AG20443 (cell line): ENCODE data around the gene SPPL2A.
"Not testable (repeated sequence)": the region's sequence is repeated elsewhere in the genome, so short reads cannot be mapped to it uniquely, and the experiment has no call there.

Experiments used
- DNase-seq: peaks from one replicate; pipeline ENCODE4 v3.0.0; 2012; ENCODE audit warnings: low spot score, mixed read lengths

The SPPL2A gene

GRCh38 chr15:50767332-50767861 is 1.9 kb upstream of the SPPL2A start:
- no peak for DNase-seq

- DNase-seq = no peak
Measured at GRCh38 chr15:50764461-50765194, 878 bp downstream of the SPPL2A start.

DNA sequence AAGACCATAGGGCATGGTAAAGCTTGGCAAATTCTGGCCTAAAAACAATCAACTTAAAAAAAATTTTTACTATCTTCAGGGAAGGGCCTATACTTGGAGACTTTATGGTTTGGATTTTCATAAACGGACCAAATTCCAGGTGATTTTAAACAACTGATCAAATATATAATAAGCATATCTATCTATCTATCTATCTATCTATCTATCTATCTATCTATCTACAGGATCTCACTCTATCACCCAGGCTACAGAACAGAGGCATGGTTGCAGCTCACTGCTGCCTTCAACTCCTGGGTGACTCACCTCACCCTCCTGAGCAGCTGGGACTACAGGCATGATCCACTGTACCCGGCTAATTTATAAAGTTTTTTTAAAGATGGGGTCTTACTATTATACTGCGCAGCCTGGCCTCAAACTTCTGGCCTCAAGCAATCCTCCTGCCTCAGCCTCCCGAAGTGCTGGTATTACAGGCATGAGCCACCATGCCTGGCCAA is 6.7 kb downstream of the SPPL2A start:
- DNase-seq = no peak

DNA sequence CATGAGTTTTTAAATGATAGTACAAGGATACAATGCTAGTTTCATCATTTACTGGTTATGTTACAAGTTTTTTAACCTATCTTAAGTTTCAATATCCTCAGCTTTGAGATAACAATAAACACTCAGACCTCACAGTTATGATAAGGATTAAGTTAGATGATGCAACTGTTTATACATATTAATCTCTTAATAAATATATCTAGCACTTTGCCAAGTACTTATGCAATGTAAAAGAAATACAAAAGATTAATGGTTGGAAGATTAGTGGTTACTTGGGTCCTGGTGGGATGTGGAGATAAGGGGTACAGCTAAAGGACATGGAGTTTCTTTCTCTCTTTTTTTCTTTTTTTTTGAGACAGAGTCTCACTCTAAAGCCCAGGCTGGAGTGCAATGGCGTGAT is 12.0 kb downstream of the SPPL2A start:
- no peak for DNase-seq

- DNase-seq = no peak
Measured at GRCh38 chr15:50751394-50751793, 14.1 kb downstream of the SPPL2A start.

GRCh38 chr15:50750227-50750705 is 15.2 kb downstream of the SPPL2A start:
- DNase-seq = no peak

DNA sequence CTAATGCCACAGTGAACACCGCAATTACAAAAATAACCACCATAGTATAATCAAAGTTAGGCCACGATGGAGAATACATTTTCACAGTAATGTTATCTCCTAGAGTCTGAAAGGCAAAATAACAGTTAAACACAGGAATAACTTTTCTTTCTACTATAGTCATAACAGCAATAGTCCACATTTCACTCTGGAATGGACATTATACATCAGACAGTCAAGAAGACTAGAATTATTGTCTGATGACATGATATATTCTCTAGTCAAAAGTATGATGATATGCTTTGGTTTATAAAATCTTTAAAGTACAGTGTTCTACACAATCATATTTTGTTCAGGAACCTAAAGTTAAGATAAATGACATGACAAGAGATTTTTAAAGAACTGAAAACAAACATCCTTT is 18.0 kb downstream of the SPPL2A start:
- DNase-seq = no peak

DNA sequence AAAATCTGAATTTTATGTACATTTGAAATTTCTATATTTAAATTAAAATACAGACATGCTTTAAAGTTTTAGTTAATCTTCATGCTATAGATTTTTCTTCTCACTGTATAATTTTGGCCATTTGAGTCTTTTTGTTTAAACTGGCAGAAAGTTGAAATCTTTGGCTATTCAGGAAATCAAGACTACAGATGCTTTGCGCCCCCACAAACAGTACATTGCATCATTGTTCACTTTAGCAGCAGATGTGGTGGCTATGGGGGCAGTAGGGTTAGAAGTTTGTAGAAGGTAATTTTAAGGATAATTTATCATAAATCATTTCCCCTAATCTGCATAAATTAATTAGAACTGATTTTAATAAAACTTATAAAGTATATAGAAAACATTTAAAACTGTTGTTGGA is 20.9 kb downstream of the SPPL2A start:
- DNase-seq = no peak

GRCh38 chr15:50740955-50741354 is 24.6 kb downstream of the SPPL2A start:
- no peak for DNase-seq

DNA sequence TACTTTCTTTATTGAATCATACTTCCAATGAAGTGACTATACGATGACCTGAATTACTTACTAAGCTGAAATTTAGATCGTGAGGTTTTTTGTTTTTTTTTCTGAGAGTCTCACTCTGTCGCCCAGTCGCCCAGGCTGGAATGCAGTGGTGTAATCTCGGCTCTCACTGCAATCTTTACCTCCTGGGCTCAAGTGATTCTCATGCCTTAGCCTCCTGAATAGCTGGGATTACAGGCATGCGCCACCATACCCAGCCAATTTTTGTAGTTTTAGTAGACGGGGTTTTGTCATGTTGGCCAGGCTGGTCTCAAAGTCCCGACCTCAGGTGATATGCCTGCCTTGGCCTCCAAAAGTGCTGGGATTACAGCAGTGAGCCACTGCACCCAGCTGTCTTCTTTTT is 28.7 kb downstream of the SPPL2A start:
- DNase-seq = no peak

- no peak for DNase-seq
Measured at GRCh38 chr15:50735156-50735555, 30.4 kb downstream of the SPPL2A start.

DNA sequence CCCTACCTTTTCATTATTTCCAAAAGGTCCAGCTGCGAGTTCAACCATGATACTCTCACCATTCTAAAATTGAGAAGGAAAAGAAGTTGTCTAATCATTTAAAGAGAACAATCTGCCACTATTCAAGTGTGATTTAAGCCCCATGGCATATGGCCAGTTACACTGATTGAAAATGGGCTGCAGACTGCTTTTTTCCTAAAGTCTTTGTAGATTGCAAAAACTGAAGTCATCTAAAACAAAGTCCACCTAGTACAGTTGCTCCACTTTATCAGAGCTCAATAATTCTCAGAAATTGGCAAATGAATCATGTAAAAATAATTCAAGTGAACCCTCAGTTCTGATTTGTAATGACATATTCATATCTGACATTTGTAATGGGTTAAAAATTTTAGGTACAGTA is 39.2 kb downstream of the SPPL2A start:
- no peak for DNase-seq

DNA sequence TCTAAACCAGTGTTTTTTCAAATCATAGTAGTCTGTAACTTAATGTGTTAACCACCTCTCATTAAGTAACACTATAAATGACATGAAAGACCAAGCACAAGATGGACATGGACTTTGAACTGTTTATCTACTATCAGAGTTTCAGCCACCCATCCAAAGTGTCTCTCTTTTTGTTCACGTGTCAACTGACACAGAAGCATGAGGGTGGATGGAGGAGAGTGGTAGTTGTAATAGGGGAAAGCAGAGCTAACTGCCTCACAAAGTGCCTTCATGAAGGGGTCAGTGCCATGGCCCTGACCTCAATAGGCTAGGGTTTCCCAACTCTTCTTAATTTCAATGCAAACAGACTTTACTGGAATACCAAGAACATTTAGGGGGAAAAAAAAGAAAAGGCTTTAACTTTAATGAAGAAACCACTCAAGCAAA is 46.8 kb downstream of the SPPL2A start:
- DNase-seq = no peak

GRCh38 chr15:50712018-50712417 is 53.5 kb downstream of the SPPL2A start:
- no peak for DNase-seq

DNA sequence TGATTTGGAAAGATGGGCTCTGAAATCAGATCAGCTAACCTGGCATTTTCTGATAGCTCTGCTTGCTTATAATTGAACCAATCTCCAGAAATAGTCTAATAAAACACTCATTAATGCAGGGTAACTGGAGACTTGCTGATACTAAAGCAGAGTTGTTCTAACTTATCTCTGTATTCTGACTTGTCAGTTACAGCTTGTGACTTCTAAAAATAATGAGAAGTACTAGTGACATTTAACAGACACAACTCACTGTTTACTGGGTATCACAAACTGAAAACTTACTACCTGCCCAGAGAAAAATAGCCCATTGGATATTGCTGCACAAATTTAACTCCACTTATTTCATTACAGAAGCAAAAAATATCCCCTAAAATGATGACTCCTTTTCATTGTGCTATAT is 54.9 kb downstream of the SPPL2A start:
- DNase-seq = no peak

DNA sequence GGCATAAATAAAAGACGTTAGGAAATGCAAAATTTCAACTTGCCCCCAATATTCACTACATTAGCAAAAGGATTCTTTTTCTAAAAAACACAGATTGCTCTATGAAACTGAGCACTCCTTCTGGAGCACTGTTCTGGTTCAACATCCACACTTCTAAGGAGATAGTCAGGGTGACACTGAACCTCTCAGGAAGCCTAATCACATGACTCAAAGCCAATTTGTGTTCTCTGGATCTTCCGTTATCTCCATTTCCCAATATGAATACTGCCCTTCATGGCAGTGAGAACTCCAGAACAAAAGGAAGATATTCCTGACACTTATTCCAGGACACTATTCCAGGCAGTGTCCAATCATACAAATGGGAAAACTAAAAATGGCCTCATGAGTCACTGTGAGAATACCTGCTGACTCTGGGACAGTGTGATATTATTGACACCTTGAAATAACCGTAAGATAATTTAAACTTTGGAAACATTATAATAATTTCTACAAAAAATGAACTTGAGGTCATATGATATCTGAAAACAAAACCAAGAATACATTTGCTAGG is 57.6 kb downstream of the SPPL2A start:
- no peak for DNase-seq

GRCh38 chr15:50702762-50703334 is 62.7 kb downstream of the SPPL2A start:
- DNase-seq = no peak

DNA sequence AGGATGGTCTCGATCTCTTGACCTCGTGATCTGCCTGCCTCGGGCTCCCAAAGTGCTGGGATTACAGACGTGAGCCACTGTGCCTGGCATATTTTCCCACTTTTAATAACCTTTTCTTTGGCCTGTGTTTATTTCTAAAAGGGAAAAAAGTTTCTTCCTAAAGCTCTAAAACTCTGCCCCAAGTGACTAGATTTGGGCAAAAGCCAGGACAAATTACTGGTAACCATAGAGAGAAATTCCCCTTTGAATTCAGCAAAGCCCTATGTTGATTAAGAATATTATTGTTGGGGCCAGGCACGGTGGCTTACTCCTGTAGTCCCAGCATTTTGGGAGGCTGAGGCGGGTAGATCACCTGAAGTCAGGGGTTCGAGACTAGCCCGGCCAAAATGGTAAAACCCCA is 67.4 kb downstream of the SPPL2A start:
- DNase-seq = no peak

DNA sequence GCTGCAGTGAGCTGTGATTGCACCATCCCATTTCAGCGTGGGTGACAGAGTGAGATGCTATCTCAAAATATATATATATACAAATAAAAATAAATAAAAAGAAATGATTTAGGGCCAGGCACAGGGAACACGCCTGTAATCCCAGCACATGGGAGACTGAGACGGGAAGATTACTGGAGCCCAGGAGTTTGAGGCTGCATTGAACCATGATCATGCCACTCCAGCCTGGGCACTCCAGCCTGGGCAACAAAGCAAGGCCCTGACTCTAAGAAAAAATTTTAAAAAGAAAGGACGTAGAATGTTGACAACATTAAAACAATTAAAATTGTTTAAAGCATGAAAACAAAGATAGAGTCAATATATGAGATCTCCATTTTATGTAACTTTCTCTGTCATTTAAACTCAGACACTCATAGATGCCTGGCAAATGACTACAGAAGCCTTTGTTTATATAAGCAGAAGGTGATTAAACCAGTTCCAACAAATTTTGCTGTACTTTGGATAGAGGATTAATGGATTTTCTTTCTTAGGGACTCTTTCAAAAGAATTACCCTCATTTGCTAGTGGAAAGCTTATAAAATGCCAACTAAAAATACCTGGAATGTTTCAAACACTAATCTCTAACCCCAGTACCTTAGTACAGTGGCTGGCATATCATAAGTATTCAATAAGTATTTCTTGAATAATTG is 68.3 kb downstream of the SPPL2A start:
- DNase-seq = no peak

DNA sequence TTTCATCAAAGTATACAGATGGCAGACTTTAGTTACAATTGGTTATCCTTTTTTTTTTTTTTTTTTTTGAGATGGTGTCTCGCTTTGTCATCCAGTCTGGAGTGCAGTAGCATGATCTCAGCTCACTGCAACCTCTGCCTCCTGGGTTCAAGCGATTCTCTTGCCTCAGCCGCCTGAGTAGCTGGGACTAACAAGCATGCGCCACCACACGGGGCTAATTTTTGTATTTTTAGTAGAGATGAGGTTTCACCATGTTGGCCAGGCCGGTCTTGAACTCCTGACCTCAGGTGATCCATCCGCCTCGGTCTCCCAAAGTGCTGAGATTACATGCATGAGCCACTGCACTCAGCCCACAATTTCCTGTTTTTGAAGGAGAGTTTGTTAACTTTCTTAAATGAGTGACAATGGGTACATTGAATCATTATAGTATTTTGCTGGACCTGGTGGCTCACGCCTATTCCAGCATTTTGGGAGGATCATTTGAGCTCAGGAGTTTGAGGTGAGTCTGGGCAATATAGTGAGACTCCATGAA is 70.8 kb downstream of the SPPL2A start:
- DNase-seq = not testable (repeated sequence)

GRCh38 chr15:50687302-50687902 is 78.1 kb downstream of the SPPL2A start:
- DNase-seq = no peak
